Dedifferentiated amniotic fluid mesenchymal stem cell (primary cell): ENCODE measurements around the gene CPXM1.

Experiments
- DNase-seq: peaks from one replicate; pipeline ENCODE4 v3.0.0-alpha.2; 2016; ENCODE audit errors: extremely low spot score

The CPXM1 gene

GRCh38 chr20:2748551-2749342, 51.7 kb downstream of the CPXM1 start:
- no peak for DNase-seq

- DNase-seq = no peak
These were observed 52.7 kb downstream of the CPXM1 start for GRCh38 chr20:2747676-2748235.

- no peak for DNase-seq
These were observed 53.7 kb downstream of the CPXM1 start for GRCh38 chr20:2746636-2747265.

- DNase-seq = no peak
These were observed 54.3 kb downstream of the CPXM1 start for GRCh38 chr20:2745936-2746635.

- no peak for DNase-seq
These were observed 55.1 kb downstream of the CPXM1 start for GRCh38 chr20:2745060-2745910.
